ENCODE results near the gene NUP85.

- TF ChIP-seq CTCF (IDR thresholded peaks at IDR 0.05): no peak
- TF ChIP-seq POLR2A (IDR thresholded peaks at IDR 0.05): no peak
Measured at GRCh38 chr17:75239214-75239613, 33.7 kb downstream of the NUP85 start.
